NT2/D1 (cell line): ENCODE results near the gene MGAT4B.

Experiments used
- SUZ12 ChIP-seq: IDR thresholded peaks from 2 replicates; pipeline ENCODE4 v1.6.1; 2011; ENCODE audit not compliant: insufficient read length, insufficient read depth; ENCODE audit errors: extremely low read depth
- YY1 ChIP-seq: IDR thresholded peaks from 2 replicates; pipeline ENCODE4 v1.6.1; 2011; ENCODE audit not compliant: insufficient read length, insufficient read depth
- ZNF274 ChIP-seq: IDR thresholded peaks from 2 replicates; pipeline ENCODE4 v1.6.1; 2011; ENCODE audit warnings: mild to moderate bottlenecking, low read depth, low read length

DNA sequence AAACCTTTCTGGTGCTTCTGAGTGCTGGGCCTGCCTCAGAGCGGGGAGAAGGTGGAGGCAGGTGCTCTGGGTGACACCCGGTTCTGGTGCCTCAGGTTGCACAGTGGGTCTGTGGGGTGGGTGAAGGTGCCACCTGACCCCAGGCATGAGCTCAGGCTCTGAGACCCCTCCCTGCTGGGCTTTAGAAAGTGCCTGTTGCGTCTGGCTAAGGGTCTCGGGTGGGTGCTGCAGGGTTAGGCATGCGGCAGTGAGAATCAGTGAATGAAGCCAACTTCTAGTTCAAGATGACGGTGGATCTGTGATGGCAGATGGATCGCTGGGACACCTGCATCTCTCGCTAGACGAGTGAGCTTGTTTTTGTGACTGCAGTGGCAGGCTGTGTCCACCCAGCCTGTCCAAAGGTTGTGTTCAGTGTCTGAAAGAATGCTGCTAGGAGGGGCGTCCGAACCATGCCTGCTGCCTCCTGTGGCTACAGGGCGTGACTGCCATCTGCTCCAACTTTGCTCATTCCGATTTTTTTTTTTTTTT, 19.1 kb upstream of the MGAT4B start:
- TF ChIP-seq YY1 (no peak), SUZ12 (no peak), ZNF274 (no peak)
